ENCODE data around the gene OSTN. TPM values are rescaled to one million over a fixed set of nuclear protein-coding genes. Genes with fewer than 3 reads are reported as not detected.

The OSTN gene
- total RNA-seq, 1 donor from 2014 or later = not detected

- H3K9me3 ChIP-seq = no peaks in the 10 kb centered on the region
- no peaks in the 10 kb centered on the region for H3K4me1 ChIP-seq
- H3K27ac ChIP-seq = no peak overlapping the region
- no peak overlapping the region for H3K4me3 ChIP-seq
- H3K27me3 ChIP-seq = no peaks in the 10 kb centered on the region
- intact Hi-C loops (cut with DNase I) = no loop called here
- DNase-seq (no peak), ATAC-seq (no peak)
- no peaks in the 10 kb centered on the region for H3K36me3 ChIP-seq
- no peak for TF ChIP-seq CTCF (IDR thresholded peaks at IDR 0.05)
These were observed 6.1 kb upstream of the OSTN start for GRCh38 chr3:191192941-191193340.

GRCh38 chr3:191197761-191198306, 1.2 kb upstream of the OSTN start:
- DNase-seq = no peak
- Histone ChIP-seq H3K4me1 (no peaks in the 10 kb centered on the region), H3K36me3 (no peaks in the 10 kb centered on the region), H3K27me3 (no peaks in the 10 kb centered on the region), H3K27ac (no peak overlapping the region), H3K9me3 (no peaks in the 10 kb centered on the region), H3K4me3 (no peak overlapping the region)
- no peak for TF ChIP-seq CTCF (IDR thresholded peaks at IDR 0.05)
- intact Hi-C loops (cut with DNase I) = no loop called here
- no peak for ATAC-seq

- Histone ChIP-seq H3K27me3 (no peaks in the 10 kb centered on the region), H3K27ac (no peak overlapping the region), H3K4me3 (no peak overlapping the region), H3K36me3 (no peaks in the 10 kb centered on the region), H3K4me1 (no peaks in the 10 kb centered on the region), H3K9me3 (no peaks in the 10 kb centered on the region)
- intact Hi-C loops (cut with DNase I) = no loop called here
- no peak for DNase-seq
- no peak for TF ChIP-seq CTCF (IDR thresholded peaks at IDR 0.05)
- ATAC-seq = no peak
These were observed 561 bp upstream of the OSTN start for GRCh38 chr3:191198480-191198879.

- no peaks in the 10 kb centered on the region for H3K9me3 ChIP-seq
- H3K4me3 ChIP-seq = no peak overlapping the region
- intact Hi-C loops (cut with DNase I) = no loop called here
- DNase-seq = no peak
- no peaks in the 10 kb centered on the region for H3K27me3 ChIP-seq
- no peak overlapping the region for H3K27ac ChIP-seq
- ATAC-seq = no peak
- no peak for TF ChIP-seq CTCF (IDR thresholded peaks at IDR 0.05)
- H3K4me1 ChIP-seq = no peaks in the 10 kb centered on the region
- no peaks in the 10 kb centered on the region for H3K36me3 ChIP-seq
These were observed 11.0 kb downstream of the OSTN start for GRCh38 chr3:191210032-191210431.

GRCh38 chr3:191216510-191216909, 17.5 kb downstream of the OSTN start:
- H3K4me3 ChIP-seq = no peak overlapping the region
- H3K27ac ChIP-seq = no peak overlapping the region
- ATAC-seq = no peak
- no peak for DNase-seq
- no peak for TF ChIP-seq CTCF (IDR thresholded peaks at IDR 0.05)
- intact Hi-C loops (cut with DNase I) = no loop called here
- H3K36me3 ChIP-seq = no peaks in the 10 kb centered on the region
- no peaks in the 10 kb centered on the region for H3K27me3 ChIP-seq
- H3K4me1 ChIP-seq = no peaks in the 10 kb centered on the region
- H3K9me3 ChIP-seq = no peaks in the 10 kb centered on the region

GRCh38 chr3:191217301-191217700, 18.3 kb downstream of the OSTN start:
- no peak for DNase-seq
- no peak for TF ChIP-seq CTCF (IDR thresholded peaks at IDR 0.05)

More at GRCh38 chr3:191217301-191217700, 18.3 kb downstream of the OSTN start:
- no peak for ATAC-seq
- no peak overlapping the region for H3K4me3 ChIP-seq
- no peaks in the 10 kb centered on the region for H3K27me3 ChIP-seq
- H3K27ac ChIP-seq = no peak overlapping the region
- intact Hi-C loops (cut with DNase I) = no loop called here
- no peaks in the 10 kb centered on the region for H3K4me1 ChIP-seq
- H3K36me3 ChIP-seq = no peaks in the 10 kb centered on the region
- H3K9me3 ChIP-seq = no peaks in the 10 kb centered on the region

Data from upper lobe of right lung (tissue), 1 donor.